Measurements from ENCODE around the gene ANKRD26.
"Not testable (repeated sequence)": the region's sequence is repeated elsewhere in the genome, so short reads cannot be mapped to it uniquely, and the experiment has no call there.

The ANKRD26 gene

DNA sequence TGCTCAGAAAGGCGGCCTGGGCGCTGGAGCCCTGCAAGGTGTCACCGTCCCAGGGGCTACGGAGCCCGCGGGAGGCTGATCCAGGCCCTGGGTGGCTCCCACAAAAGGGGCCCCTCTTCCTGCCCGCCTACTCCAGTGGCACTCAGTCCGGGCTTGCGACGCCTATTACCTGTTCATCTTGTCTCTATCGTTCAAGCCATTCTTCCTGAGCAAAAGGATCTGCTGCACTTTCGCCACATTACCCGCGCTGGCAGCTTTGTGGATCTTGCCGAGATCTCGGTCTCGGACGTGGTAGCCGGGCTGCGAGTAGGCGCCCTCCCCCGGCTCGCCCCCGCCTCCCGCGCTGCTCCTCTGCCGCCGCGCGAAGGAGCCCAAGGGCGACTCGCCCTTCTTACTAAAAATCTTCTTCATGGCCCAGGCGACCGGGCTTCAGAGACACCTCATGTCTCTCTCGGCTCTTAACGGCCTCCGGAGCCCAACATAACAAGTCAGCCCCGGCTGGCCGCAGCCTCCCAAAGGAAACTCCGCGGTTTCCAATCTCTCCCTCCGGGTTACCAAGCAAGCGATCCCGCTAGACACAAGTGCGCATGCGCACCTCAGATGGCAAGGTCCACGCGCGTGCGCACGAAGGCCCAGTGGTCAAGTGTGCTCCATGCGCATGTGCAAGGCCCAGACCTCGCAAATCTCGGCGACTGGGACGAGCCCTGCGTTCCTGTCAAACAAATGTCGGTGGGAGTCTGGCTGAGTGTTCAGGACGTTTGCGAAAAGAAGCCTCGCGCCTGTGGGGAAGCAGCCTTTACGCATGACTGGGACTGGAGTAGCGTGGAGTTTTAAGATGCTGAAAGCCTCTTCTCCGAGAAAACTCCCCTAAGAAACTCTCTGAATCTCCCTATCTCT is at the start of gene ANKRD26:
TSS of gene ANKRD26 (minus strand) at position 579 of the 897 bp plus-strand sequence. CDS start at position 411, 168 bp downstream.
- DNase-seq (ENCODE audit: low read depth in 2 of 2): peak; percentile 92

DNA sequence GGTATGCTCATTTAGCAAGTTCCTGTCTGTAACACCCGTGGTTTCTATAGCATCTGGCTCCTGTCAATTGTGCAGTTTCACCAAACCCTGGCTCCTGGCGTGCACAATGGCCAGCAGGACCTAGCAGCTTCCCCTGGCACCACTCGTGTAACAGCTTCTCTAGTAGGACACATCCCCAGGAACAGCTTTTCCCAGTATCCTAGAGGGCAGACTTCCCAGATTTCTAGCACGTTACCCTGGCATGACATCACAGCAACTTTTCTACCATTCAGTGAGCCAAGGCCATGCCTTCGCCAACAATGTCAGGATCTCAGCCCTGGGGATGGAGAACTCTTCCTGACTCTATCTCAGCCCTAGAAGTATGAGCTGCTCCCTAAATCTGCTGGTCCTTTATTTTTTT is 47.4 kb upstream of the ANKRD26 start:
- DNase-seq (ENCODE audit: low read depth in 2 of 2): no peak

DNA sequence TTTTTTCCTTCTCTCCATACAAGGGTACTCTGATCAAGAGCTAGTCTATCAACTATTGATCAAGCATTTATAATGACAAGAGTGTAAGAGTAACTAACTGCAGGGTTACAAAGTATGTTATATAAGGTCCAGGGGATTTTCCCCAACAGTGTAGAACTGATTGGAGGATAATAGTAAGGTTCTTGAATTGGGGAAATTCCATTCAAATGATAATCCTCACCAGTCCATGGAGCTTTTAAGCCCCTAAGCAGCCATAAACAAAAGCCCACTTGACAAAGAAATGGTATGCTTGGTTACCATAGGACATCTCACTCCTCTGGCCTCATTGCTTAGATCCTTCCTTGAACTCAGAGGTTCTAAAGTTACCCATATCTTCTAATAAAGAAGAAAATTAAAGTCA is 45.6 kb upstream of the ANKRD26 start:
- DNase-seq (ENCODE audit: low read depth in 2 of 2): no peak

DNA sequence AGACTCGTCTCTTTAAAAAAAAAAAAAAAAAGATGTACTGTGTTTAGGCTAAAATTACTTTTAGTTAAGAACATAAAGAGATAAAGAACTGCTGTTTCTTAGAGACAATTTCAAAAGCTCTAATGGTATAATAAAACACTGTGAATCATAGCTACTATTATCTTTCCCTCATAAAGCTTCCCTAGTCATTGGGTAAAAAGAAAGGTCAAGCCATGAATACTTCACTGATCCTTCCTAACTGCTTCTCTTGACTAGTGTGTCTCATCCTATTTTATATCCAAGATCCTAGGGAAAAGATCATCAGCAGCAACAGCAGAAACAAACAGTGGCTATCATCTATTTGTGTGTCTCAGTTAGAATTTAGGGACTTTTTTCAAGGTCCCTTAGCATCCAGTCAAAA is 43.4 kb upstream of the ANKRD26 start:
- no peak for DNase-seq (ENCODE audit: low read depth in 2 of 2)

DNA sequence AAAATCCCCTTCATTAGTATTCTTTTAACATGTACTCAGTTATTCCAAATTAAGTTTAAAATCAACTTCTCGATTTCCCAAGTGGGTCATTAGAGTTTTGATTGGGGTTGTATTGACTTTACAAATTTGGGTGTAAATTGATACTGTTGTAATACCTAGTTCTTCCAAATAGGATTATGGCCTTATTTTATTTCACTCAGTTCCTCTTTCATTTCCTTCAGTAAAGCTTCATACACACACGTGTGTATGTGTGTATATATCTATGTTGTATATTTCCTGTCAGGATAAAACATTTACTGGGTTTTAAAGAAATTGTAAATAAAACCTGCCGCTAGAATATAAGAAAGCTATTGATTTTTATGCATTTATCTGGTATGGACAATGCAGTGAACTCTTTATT is 38.0 kb upstream of the ANKRD26 start:
- DNase-seq (ENCODE audit: low read depth in 2 of 2): no peak

DNA sequence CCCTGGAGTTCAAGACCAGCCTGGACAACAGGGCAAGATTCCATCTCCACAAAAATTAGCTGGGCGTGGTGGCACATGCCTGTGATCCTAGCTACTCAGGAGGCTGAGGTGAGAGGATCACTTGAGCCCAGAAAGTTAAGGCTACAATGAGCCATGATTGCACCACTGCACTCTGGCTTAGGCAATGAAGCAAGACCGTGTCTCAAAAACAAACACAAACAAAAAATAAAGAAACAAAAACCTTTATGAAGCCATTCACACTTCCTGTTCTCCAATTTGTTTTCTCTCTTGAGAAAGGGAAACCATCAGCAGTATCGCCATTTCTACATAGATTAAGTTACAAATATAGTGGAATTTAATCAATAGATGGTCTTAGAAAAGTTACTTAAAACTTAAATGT is 34.1 kb upstream of the ANKRD26 start:
- DNase-seq (ENCODE audit: low read depth in 2 of 2): no peak

DNA sequence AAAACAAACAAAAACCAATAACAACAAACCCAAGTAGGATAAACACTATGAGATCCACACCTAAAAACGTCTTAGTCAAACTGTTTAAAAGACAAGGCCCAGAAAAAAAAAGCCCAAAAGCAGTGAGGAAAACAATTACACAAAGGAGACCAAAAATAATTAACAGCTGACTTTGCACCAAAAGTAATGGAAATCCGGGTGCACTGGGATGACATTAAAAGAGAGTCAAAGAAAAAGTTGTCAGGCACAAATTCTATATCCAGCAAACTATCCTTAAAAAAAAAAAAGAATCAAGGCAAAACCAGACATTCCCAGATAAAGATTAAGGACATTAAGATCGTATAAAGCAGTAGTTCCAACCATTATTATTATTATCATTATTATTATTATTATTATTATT is 7.9 kb upstream of the ANKRD26 start:
- DNase-seq (ENCODE audit: low read depth in 2 of 2): no peak

DNA sequence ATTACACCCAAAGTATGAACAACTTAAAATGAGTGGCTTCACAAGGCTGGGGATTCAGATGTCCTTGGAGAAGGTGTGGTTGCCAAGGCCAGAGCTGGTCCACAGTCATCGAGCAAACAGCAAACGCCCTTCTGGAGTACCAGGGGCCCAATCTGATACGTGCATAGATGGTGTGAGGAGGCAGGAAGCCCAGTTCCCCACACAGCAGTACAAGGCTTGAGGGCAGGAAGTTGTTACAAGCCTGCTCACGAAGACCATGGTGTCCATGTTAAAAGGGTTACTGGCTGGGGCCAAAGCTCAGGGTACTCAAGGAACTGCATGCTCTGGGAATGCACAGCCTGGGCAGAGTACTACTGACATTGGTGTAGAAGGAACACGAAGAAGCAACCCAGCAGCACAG is 4.6 kb upstream of the ANKRD26 start:
- DNase-seq (ENCODE audit: low read depth in 2 of 2): no peak

DNA sequence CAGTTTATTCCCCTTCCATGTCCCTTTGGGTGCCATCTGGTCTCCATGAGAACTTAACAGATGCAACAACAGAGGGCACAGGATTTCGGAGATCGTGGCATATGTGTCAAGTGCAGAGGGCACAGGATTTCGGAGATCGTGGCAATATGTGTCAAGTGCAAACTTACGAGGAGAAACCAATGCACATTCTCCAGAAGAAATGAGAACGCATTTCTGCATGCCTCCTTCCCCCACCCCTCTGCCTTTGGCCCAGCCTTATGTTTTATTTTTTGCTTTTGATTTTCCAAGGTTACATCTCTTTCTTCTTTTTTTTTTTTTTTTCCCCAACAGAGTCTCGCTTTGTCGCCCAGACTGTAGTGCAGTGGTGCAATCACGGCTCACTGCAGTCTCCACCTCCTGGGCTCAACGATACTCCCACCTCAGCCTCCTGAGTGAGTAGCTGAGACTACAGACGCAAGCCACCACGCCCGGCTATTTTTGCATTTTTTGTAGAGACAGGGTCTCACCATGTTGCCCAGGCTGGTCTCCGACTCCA is 586 bp upstream of the ANKRD26 start:
- no peak for DNase-seq (ENCODE audit: low read depth in 2 of 2)

DNA sequence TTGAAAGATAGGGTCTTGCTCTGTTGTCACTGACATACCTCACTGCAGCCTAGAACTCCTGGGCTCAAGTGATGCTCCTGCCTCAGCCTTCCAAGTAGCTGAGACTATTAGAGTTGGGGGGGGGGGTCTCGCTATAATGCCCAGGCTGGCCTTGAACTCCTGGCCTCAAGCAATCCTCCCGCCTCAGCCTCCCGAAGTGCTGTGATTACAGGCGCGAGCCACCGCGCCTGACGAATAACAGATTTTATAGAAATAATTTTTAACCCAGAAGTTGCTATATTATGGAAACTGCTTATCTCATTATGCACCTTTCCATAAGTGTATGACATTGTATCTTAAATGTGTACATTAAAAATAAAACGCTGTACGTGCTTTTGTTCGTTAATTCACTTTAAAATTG is 846 bp downstream of the ANKRD26 start:
- no peak for DNase-seq (ENCODE audit: low read depth in 2 of 2)

DNA sequence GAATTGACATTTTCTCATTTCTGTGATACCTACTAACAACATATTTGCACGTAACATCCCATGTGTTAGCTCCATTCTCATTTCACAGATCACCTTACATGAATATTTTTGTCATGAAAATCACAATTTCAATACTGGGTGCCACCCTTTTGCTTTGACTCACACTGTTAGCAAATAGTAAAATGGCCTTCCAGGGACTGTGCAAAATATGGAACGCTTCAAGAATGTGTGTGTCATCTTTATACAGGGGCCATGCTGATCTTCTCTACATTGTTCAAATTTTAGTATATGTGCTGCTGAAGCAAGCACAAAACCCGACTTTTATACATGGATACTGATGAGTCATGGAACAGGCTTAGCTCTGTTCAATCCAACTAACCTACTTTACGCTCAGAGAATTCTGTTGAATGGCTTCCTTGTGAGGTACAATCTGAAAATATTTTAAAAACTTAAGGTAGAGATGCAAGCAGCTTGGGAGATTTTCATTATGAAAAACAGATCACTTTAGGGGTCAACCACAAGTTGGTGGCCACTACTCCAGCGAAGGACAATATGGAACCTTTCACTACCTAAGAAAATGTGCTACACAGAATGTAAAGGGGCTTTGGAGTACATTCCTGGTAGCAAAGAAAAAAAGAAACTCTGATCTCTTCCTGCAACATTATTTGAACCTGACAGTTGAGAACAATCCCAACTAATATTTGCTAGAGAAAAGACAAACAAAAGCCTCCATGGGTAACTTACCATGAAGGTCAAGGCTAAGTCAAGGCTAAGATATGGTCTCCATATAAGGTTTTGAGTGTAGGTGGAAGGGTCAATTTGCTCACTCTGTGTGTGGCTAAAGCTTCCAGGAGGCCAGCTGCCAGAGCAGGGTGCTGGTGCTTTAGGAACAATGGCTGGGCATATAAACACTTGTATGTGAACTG is 11.9 kb downstream of the ANKRD26 start:
- no peak for DNase-seq (ENCODE audit: low read depth in 2 of 2)

DNA sequence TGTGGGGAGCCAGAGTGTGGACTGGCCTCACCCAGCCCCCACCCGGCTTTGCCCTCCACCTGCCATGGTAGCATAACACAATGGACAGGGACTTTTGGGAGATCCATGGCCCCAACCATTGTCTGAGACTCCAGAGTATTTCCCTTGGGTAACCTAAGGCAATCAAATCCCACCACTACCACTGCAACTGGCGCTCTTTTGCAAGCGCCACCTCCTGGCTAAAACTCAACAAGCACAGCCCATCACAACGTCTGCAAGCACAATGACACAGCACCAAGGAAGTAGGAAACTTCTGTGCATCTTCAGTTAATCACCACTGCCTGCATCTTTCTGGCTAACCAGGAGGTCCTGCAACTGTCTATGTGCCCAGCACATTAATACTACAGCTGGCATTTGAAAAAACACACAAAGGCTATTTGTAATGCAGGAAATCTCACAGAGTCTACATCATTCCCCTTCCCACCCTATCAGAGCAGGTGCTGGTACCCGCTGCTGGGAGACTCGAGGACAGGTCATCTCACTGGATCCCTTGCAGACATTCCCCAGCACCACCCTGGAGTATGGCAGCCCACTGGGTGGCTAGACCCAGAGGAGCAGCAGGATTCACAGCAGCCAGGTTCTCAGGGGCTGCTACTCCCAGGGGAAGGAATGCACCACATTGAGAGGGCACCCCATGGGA is 27.7 kb downstream of the ANKRD26 start:
- DNase-seq (ENCODE audit: low read depth in 2 of 2): no peak

DNA sequence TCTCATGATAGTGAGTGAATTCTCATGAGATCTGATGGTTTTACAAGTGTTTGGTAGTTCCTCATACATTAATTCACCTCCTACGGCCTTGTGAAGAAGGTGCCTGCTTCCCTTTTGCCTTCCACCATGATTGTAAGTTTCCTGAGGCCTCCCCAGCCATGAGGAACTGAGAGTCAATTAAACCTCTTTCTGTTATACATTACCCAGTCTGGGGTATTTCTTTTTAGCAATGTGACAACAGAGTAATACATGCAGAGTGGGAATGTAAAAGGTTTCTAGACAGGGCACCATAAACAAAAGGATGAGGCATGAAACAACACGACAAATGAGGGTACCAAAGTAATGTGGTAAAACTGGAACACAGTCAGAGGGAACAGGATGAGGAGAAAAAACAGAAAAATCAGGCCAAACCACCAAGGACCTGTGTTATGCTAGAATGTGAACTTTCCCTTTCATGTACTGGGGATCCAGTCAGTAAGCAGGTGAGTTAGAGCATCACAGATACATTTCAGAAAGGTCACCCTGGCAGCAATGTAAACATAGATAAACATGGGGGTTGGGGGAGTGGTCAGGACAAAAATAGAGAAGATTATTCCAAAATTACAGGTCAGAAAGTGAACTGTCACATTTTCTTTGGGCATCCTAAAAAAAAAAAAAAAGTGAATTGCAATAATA is 31.9 kb downstream of the ANKRD26 start:
- no peak for DNase-seq (ENCODE audit: low read depth in 2 of 2)

DNA sequence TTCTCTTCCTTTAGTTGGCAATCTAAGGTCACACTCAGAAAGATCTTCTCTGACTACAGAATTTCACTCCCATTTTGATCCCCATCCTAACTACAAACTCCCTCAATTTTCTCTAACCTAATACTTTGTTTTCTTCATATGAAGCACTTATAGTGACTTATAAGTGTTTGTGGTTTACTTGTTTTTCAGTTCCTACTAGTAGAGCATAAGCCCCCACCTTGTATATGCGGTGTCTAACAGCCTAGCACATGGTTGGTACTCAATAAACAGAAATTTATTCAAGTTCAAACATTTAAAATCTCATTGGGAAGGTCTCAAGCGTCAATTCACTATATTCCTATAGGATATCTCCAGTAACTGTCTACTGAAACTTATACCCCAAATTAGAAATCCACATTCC is 35.2 kb downstream of the ANKRD26 start:
- DNase-seq (ENCODE audit: low read depth in 2 of 2): no peak

DNA sequence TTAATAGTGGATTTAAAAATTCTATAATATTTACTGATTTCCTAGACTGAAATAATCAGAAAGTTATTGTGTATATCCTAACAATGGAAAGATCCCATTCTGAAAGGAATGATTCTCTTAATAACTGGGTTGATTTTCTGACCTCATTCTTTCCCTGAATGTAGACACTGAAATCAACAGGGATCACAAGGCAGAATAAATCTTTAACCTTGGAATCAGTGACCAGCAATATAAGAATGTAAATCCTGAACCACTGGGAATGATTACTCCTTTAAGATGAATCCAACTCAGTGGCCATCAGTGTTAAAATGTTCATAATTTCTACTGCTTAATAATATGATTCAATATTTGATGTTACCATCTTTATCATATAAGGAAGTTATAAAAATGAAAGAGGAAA is 47.6 kb downstream of the ANKRD26 start:
- no peak for DNase-seq (ENCODE audit: low read depth in 2 of 2)

DNA sequence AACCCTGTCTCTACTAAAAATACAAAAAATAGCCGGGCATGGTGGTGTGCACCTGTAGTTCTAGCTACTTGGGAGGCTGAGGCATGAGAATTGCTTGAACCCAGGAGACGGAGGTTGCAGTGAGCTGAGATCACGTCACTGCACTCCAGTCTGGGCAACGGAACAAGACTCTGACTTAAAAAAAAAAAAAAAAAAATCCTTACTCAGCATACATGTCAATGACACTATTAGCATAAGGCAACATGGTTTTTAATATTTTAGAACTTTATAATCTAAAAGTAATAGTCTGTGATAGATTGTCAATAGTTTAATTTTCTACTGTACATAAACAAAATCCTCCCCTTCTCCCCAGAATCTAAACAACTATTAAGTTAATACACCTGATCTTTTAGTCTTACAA is 55.0 kb downstream of the ANKRD26 start:
- not testable (repeated sequence) for DNase-seq (ENCODE audit: low read depth in 2 of 2)

DNA sequence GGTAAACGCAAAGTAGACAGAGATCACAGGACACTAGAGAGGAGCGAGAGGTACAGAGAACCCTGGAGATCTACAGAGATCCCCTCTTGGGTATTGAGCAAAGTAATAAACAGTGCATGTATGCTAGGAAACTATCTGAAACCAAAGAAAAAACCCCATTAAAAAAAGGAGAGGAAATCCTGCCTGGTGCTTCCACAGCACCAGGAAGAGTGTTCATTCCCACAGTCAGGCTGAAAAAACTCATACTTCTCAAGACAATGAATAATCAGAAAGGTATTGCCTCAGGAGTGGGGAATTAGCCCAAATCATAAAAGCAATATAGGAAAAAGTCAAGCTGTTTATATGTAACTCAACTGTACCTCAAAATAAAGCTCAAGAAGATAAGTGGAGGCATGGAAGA is 59.1 kb downstream of the ANKRD26 start:
- no peak for DNase-seq (ENCODE audit: low read depth in 2 of 2)

DNA sequence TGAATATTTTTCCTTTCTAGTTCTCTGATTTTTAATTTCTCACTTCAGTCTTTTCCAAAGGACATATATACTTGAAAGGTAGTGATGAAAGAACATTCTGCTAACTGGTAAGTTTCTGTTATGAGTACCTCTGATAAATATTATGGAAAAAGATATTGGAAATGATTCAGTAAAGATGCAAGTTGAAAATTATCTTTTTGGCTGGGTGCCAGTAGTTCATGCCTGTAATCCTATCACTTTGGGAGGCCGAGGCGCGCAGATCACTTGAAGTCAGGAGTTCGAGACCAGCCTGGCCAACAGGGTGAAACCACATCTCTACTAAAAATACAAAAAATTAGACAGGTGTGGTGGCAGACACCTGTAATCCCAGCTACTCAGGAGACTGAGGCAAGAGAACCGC is 62.1 kb downstream of the ANKRD26 start:
- DNase-seq (ENCODE audit: low read depth in 2 of 2): no peak

DNA sequence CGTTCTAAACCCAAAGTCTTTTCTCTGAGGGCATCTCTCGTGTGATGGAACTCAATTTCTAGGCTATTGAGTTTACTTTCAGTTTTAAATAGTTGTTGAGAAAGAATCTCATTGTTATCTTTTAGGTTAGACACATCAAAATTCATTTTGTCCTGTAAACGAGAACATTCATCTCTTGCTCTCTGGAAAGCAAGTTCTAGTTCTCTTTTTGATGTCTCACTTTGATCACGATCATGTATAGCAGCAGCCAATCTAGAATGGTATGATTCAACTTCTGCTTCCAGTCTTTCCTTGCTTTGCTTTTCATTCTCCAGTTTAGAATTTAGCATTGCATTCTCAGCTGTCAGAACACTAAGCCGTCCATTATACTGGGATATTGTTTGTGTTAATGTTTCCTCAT is 65.1 kb downstream of the ANKRD26 start:
- no peak for DNase-seq (ENCODE audit: low read depth in 2 of 2)

DNA sequence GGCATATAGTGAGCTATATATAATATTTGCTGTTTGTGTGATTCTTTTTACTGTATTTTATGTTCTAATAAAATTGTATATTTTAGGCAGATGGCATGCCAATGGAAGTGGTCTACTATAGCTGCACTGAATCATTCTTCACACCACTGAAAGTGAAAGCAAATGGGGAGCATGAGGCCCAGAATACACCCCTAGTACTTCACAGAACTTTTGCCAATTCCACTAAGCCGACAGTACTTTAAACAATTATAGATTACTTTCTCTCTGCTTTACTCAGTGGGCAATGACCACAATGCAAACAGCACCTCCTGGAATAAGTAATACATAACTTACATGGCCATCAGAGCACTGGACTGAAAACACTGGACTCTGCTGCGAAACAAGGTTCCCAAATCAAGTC is 70.2 kb downstream of the ANKRD26 start:
- DNase-seq (ENCODE audit: low read depth in 2 of 2): no peak

DNA sequence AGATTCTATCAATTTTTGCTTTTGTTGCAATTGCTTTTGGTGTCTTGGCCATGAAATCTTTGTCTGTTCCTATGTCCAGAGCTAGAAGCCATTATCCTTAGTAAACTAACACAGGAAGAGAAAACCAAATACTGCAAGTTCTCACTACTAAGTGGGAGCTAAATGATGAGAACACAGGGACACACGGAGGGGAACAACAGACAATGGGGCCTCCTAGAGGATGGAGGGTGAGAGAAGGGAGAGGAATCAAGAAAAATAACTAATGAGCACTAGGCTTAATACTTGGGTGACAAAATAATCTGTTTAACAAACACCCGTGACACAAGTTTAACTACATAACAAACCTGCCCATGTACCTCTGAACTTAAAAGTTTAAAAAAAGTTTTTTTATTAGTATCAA is 78.2 kb downstream of the ANKRD26 start:
- DNase-seq (ENCODE audit: low read depth in 2 of 2): no peak

Measured in stimulated activated CD4-positive, alpha-beta T cell treated with anti-CD3 and anti-CD28 coated beads, Interleukin-12 subunit alpha, Interleukin-12 subunit beta, amount 100 ng/mL, for 24 hours (primary cell).